GM21381 (cell line): ENCODE data around the gene ACOX3.
"Not testable (repeated sequence)": the region's sequence is repeated elsewhere in the genome, so short reads cannot be mapped to it uniquely, and the experiment has no call there.

Experiments
- ATAC-seq: cut with Tn5 transposase; IDR thresholded peaks from one replicate; pipeline ENCODE4 v1.9.1; 2021; ENCODE audit warnings: mild to moderate bottlenecking, moderate library complexity; ENCODE audit not compliant: unreplicated experiment

The ACOX3 gene

DNA sequence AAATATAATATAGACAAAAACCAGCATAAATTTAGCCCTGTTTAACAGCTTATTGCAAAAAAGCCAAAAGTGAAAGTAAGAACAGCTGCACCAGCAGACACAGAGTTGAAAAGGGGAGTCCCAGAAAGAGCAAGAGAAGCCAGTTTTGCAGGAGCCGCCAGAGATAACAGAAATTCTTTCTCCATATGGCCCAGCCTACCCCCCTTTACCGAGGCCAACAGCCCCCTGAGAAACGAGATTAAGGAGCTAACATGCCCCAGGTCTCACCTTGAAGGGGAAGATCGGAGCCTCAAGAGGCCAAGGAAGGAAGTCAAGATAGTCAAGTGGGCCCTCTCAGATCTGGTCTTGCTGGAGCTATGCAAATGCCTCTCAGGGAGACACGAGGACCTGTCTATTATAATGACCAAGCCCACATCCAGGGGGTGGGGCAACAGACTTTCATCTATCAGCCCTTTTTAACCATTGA lies 4.8 kb downstream of the ACOX3 start:
- ATAC-seq, result peak; percentile 44

DNA sequence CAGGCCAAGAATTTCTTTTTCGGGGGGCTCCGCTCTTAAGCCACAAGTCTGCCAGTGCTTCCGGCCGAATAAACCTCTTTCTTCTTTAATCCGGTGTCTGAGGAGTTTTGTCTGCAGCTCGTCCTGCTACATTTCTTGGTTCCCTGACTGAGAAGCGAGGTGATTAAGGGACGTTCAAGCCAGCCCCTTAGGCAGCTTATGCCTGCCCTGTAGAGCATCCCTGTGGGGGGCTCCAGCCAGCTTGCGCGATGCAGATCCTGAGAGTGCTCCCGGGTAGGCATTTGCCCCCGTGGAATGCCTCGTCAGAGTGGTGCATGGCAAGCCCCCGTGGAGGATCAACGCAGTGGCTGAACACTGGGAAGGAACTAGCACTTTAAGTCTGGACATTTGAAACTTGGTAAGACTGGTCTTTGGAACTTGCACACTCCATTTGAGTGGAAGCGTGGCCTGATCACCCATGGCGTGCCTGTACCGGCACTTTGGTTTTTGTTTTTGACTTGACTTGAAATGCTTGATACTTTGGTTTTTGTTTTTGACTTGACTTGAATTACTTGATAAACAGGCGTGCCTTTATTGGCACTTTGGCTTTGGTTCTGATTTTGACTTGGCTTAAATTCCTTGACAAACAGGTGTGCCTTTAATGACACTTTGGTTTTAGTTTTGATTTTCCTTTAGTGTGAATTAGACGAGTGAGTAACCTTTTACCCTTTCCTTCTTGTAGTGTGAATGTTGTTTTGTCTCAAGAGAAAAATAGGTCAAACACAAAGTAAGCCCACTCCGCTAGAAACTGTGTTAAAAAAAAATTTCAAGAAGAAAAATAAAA lies 6.1 kb downstream of the ACOX3 start:
- no peak for ATAC-seq

GRCh38 chr4:8433136-8433535 lies 7.4 kb downstream of the ACOX3 start:
- ATAC-seq, result no peak

DNA sequence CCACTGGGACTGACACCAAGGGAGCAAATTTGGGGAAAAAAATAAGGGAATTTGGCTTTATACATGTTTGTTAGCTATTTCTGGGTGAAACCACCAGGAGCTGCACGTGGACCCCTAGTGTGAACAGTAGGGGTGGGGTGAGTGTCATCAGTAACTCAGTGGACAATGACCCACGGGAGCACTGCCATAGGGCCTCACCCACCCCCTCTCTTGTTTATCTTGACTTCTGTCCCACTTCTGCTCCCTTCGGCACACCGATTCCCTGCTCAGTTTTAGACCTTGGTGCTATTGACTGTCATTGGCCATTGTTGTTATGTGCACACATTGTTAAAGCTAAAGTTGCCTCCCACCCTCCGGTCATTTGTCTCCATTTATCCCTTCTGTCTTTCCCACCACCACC lies 9.0 kb downstream of the ACOX3 start:
- ATAC-seq, result no peak

DNA sequence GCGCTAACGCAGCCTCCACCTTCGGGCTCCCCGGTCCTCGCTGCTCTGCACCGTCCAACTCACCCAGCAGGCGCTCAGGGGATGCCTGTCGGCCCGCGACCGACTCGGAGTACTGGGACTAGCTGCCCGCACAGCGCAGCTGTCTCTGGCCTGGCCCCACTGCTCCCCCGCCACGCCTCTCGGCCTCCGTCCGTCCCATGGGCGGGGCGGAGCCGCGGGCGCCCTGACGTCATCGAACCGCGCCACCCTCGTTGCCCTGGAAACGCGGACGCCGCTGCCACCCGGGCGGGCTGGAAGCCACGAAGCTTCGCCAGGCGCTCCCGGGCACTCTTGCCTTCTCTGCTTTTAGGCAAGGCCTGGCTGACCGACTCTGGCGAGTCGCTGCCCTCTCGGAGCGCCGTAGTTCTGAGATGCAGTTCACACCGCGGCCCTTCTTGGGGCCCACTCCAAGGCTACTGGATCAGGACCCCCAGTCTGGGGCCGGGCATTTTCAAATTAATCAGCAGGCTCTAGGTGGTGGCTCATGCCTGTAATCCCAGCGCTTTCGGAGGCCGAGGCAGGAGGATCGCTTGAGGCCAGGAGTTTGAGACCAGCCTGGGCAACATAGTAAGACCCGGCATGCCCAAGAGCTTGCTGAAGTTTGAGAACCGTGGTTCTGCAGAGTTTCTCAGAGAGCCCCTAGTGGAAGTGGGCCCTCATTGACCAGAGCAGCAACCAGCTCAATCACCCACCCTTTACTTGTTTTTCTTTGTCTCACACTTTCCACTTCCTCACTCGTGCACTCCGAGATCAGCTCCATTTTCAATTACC lies 12.0 kb downstream of the ACOX3 start:
- peak; percentile 94 for ATAC-seq

- ATAC-seq, result peak; percentile 48
These were observed 12.7 kb downstream of the ACOX3 start for GRCh38 chr4:8427761-8428287.

DNA sequence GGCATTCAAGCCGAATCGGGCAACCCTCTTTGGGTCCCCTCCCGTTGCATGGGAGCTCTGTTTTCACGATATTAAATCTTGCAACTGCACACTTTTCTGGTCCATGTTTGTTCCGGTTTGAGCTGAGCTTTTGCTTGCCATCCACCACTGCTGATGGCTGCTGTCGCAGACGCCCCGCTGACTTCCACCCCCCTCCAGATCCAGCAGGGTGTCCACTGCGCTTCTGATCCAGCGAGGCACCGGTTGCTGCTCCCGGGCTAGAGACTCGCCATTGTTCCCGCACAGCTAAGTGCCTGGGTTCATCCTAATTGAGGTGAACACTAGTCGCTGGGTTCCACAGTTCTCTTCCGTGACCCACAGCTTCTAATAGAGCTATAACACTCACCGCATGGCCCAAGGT lies 13.3 kb downstream of the ACOX3 start:
- ATAC-seq, result no peak

- ATAC-seq, result no peak
These were observed 17.7 kb downstream of the ACOX3 start for GRCh38 chr4:8422786-8423185.

DNA sequence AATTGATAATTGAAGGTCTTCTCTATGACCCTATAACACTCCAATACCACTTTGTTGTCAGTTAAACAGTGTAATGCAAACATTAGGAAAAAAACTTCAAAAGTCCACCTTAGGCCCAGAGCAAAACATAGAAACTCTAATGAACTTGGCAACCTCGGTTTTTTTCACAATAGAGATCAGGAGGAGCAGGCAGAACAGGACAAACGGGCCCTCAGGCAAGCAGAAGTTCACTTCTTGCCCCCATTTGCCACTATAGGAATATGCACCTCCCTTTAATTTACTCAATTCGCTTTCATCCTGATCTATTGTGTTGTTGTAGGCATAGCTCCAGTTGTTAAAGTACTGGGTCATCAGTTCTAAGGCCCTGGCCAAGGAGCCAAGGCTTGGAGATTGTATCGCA lies 18.2 kb downstream of the ACOX3 start:
- no peak for ATAC-seq

DNA sequence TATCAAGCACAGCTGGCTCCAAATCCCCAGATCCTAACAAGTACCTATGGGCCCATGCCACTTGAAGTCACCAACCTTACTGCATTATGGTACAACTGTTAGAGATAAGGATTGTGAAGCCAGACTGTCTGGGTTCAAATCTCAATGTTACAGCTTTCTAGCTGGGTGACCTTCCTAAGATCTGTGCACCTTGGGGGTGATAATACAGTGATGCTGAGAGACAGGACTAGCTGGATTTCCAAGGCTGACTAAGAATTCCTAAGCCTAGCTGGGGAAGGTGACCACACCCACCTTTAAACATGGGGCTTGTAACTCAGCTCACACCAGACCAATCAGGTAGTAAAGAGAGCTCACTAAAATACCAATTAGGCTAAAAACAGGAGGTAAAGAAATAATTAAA lies 20.4 kb downstream of the ACOX3 start:
- not testable (repeated sequence) for ATAC-seq

GRCh38 chr4:8419222-8420041 lies 21.1 kb downstream of the ACOX3 start:
- ATAC-seq, result peak; percentile 87

DNA sequence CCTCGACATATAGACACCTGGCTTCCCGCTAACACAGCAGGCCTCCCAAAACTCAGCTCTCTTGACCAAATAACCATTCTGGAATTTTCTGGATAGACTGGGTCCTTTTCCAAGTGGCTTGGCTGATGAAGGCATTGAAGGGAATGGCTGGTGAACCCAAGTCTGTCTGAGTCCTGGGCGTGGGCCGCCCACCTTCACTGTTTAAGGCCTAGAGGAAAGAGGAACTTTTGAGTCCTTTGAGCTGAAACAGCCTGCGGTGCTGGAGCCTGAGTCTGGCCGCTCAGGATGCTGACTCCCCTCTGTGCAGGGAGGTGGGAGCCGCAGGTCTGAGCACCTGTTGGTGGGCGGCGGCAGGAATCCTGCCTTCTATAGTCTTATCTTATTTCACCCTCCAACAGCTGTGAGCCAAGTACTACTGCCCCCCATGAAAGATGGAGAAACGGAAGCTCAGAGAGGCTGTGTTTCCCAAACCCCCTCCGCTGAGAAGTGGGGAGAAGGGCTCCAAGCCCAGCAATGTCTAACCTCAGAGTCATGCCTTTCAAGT lies 23.4 kb downstream of the ACOX3 start:
- ATAC-seq, result no peak

DNA sequence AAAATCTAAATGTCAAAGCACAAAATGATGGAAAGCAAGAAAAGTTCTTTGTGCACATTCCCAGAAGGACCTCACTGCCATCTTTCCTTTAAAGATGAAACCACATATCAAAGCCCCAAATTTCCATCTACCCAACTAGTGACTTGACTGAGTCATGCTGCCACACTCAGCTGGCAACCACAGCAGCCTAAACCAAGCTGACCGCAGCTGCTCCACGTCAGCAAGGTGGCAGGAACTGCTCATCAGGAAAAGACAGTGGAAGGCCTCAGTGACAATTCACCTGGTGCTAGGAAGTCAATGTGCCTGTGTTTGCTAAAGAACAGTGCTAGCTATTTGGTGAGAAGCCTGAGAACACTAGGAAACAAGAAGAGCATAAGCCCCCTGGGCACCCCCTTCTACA lies 26.1 kb downstream of the ACOX3 start:
- no peak for ATAC-seq

GRCh38 chr4:8412288-8412687 lies 28.2 kb downstream of the ACOX3 start:
- no peak for ATAC-seq

DNA sequence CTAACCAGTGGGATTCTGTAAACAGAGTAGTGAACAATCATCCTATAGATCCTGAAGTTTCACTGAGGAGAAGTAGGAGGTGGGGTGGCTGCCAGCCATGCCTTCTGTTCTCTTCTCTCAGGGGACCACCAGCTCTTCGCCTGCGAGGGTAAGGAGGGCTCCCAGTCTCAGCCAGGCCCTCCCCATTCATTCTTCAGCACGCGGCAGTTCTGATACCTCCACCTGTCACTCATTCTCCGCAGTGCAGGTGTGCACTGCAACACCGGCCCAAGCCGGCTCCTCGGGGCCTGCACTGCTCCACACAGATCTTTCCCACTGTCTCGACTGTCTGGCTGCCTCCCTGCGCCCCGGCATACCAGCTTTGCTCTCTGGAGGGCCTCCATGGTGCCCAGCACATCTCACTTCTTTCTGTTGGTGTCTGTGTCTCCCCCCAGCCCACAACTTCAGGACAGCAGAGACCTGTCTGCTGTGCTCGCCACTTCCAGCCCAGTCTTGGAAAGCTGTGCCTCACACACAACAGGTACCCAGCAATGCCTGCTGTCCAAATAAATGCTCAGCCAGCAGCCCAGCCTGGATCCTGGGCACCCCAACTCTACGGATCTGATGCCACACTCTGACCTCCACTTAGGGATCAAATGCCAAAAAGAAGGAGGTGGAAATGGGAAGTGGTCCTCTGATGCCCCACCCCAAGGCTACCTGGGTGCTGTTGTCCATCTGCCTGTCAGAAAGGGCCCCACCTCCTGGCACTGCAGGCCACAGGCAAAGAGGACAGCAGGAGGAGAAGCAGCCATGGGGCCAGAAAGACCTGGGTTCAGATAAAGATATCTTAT lies 29.0 kb downstream of the ACOX3 start:
- no peak for ATAC-seq

DNA sequence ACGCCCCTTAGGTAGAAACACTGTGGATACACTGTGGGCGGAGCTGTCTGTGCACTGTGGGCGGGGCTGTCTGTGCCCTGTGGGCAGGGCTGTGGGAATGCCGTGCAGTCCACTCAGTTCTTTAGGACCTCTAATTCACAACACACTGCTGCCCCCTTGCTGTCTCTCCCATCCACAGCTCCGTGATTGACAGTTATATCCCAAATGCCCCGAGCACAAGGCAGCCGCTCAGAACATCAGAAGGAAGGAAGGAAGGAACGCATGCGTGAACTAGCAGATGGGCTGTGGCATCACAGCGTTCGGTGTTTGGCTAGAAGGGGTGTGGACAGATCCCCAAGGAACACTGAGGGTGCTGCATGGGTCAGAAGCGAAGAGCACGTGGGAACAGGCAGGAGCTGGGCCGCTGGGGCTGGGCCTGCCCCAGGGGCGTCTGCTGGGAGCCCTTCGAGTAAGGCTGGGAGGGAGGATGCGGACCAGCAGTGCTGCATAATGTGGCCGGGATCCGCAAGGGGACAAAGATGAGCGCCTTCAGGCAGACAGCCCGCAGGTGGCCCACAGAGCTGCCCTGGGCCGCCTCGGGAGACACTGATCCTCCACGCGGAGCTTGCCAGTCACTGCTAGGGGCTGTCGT lies 29.8 kb downstream of the ACOX3 start:
- no peak for ATAC-seq

GRCh38 chr4:8410066-8410625 lies 30.4 kb downstream of the ACOX3 start:
- no peak for ATAC-seq

DNA sequence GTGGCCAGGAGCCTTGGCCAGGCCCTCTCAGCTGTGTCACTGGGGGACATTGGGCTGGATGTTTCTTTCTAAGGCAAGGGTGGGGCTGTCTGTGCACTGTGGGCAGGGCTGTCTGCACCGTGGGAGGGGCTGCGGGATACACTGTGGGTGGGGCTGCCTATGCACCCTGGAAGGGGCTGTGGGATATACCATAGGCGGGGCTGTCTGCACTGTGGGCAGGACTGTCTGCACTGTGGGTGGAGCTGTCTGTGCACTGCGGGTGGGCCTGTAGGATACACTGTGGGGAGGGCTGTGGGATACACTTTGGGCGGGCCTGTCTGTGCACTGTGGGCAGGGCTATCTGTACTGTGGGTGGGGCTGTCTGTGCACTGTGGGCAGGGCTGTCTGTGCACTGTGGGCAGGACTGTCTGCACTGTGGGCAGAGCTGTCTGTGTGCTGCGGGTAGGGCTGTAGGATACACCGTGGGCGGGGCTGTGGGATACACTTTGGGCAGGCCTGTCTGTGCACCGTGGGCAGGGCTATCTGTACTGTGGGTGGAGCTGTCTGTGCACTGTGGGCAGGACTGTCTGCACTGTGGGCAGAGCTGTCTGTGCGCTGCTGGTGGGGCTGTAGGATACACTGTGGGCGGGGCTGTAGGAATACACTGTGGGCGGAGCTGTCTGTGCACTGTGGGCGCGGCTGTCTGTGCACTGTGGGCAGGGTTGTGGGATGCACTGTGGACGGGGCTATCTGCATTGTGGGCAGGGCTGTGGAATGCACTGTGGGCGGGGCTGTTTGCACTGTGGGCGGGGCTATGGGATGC lies 31.1 kb downstream of the ACOX3 start:
- no peak for ATAC-seq
